Colon (tissue), 2 donors: Measurements from ENCODE around the gene ENGASE.

Experiments
- FAIRE-seq: peaks from 2 replicates; lab custom pipeline; 2012; peaks lifted over from hg19 to GRCh38; lab: Jason Lieb, UNC
- donor health status: control.
- donor health status: control.

ENGASE gene

DNA sequence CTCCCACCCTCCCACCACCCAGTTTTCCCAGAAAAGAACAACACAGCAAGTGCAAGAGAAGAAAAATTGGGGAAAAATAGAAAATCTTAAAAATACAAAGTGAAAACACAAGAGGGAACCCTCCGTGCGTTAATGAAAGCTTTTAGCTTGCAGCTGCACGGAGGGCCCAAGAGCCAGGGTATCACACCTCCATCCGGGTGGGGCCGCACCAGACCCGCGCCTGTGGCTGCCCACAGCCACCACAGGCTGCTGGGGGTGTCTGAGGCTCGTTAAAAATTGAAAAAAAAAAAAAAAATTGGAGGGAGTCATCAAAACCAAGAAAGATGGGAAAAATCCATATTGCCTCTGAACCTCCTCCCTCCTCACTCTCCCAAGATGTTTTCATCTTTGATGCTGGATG lies 18.6 kb downstream of the ENGASE start:
- no peak for FAIRE-seq

DNA sequence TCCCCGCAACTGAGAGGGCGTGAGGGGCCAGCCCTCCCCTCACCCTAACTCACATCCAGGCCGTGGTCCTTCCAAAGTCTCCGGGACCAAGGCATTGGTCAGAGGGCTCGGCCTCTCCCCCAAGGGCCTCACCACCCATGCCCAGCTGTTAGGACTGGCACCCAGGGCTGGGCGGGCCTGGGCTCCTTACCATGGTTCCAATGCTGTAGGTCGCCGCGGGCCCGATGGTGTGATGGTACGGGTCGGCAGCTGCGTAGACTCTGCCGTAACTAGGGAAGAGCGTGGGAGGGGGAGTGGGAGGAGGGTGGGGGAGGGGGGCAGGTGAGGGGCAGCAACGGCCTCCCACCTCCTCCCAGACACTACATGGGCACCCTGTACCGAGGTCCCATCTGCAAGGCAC lies 19.6 kb downstream of the ENGASE start:
- no peak for FAIRE-seq

DNA sequence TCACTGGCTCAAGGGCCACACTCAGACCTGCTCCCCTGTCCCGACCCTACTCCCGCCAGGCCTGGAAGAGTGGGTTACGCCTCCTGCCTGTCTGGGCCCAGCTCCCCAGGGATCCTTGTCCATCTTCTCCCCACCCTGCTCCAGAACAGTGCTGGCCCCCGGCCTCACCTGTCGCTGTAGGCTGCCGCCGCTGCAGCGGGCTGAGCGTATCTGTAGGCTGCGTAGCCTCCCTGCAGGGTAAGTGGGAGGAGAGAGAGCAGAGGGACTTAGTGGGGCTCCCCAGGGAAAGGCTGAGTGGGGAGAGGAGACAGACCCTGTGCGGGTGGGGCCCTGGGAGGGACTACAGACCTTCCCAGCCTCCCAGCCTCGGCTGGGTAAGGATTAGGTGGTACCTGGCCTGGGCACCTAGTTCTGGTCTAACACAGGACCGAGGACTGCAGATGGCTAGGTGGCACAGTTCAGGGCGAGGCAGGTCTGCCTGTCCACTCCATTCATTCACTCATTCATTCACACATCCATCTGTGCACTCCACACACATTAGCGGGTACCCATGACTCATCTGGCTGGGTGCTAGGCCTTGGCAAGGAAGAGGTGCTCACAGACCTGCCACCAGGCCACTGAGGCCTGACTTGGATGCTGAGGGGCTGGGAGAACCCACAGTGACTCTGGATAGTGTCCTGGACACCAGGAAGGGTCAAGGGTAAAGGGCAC lies 20.9 kb downstream of the ENGASE start:
- FAIRE-seq: no peak

DNA sequence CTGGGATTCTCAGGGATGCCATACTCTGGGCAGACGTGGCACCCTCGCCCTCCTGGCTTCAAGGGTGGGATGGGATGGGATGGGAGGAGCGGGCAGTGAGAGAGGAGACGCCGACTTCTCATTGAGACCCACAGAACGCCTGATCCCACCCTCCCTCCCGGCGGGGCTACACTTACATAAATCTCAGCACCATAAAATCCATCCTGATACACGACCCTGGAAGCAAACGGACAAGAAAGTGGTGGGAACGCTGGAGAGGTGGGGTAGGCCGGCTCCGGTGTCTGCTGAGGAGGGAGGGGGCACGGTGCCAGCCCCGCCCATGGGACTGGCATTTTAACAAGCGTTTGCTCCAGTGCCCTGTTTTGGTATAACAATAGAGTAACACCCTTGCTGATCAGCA lies 21.9 kb downstream of the ENGASE start:
- no peak for FAIRE-seq

DNA sequence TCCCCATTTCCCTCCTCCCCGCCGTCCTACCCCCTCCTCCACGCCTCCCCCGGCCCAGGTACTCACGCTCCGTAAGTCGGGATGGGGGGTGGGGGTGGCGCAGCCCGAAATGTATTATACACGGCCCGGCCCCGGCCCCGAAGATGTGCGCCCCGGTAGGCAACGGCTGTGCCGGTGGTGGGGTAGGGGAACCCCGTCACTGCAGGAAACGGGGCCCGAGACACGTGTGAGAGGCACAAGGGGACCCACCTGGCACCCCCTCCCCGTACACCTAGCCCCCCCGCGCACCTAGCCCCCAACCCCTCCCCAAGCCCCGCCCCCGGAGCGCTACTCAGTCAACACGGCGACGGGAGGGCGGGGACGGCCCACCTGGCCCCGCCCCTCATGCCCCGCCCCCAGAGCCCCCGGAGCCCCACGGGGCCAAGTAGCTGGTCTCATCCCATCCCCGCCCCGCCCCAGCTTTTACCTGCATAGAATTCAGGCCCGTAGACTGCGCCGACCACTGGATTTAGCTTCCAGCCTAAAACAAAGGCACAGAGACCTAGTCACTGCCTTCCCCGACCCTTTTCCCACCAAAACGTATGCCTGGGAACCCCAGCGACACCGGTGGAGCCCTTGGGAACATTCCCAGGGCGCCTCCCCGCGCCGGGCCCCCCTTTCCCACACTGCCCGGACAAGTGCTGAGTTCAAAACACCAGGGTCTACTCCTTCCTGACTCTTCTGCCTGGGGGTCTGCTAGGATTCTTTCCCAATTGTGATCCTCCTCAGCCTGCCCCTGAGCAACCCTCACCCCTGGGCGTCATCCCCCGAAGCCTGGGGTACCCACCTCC lies 22.8 kb downstream of the ENGASE start:
- no peak for FAIRE-seq

DNA sequence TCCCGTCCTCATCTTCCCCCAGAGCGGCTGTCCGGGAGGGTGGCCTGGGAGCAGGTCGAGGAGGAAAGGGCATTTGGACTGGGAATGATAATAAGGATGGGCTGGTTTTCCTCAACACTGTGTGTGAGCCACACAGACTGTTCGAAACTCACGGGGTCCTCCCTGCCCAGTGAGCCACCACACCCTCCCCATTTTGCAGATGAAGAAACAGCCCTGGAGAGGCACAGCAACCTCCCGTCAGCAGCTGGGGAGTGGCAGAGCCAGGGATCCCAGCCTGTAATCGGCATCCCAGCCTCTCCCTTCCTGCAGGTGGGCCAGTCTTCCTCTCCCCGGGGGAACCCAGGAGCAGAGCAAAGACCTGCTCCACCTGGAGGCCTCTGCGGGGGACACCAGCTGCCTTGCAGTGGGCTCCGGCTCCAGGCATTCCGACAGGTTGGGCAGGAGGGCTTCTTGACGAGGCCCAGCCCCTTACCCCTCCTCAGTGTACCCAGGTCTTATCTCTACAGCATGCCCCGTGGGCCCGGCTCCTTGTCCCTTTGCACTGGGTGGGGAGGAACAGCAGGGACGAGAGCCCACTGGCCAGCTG lies 23.8 kb downstream of the ENGASE start:
- no peak for FAIRE-seq

DNA sequence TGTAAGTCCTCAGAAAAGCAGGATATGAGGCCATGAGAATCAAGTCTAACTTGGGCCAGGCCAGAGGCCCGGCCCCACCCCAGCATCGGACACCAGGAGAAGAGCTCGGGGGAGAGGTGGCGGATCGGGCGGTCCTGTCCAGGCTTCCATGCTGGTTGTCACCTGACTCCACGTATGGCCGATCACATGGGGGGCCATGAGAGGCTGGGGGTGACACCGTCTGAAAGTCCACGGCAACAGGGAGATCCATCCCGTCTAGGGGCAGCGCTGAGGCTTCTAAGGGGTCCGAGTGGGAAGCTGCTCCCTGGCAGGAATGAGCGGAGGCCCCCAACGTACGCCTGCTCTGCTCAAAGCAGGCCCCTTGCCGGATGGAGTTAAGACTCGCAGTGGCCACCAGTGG lies 25.8 kb downstream of the ENGASE start:
- FAIRE-seq: no peak

DNA sequence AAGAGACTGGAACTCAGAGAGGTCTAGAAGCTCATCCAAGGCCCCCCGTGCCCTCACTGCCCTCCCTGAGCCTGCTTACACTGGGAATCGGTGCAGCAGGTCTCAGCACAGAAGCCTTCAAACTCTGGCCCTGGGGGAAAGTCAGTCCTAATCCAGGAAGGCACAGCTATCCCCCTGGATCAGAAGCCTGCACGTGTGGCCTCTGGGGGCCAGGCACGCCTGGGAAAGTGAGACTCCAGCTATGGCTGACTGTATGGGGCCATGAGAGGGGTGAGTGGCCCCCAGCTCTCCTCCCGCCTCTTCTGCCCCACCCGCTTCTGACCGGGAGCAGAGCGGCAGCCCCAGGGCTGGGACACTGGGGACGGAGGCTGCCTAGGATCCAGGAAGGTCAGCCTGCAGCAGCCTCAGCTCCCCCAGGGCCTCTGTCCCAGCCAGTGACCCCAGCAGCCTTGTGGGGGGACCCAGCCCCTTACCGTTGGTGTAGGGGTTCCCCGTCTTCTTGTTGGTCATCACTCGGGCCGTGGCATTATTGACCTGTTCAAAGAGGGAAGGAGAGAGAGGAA lies 26.6 kb downstream of the ENGASE start:
- no peak for FAIRE-seq

DNA sequence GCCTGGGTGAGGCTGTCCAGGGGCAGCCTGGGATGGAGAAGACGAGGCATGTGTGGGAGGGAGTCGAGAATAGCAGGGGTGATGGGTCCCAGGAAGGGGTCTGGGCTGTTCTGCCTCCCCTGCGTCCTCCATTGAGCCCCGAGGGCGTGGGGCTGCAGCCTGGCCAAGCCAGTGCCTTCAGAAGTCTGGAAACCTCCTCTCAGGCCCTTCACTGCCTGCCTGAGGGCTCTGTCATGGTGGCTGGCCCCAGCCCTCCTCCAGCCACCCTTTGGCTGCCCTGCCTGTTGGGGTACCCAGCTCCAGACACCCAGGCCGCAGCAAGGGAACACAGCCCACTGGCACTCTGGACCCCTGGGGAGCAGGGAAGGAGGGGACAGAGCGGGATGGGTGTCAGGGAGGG lies 27.6 kb downstream of the ENGASE start:
- no peak for FAIRE-seq

DNA sequence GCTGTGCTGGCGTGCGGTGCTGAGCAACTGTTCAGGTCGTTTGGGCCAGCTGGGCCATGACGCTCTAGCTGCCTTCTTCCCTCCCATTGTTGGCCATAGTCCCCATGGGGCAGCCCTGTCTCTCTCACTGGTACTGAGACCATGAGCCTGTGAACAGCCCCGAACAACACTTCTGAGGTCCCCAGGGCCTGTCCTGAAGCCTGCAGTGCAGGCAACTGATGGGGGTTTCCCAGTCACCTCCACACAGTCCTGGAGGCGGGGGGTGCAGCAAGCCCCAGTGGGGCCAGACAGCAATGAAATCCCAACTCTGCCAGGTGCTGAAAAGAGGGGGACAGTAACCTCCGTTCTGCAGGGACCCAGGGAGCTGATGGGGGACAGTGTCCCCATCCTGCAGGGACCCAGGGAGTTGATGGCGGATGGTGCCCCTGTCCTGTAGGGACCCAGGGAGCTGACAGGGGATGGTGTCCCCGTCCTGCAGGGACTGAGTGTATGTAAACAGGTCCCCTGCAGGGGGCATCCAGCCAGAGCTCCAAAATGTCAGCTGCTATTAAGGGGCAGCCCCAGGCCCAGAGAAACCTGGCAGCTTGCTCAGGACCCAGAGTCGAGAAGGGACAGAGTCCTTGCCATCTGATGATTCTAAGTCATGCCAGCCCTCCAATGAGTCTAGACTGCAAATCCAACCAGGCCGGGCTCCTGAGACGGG lies 30.4 kb downstream of the ENGASE start:
- no peak for FAIRE-seq

DNA sequence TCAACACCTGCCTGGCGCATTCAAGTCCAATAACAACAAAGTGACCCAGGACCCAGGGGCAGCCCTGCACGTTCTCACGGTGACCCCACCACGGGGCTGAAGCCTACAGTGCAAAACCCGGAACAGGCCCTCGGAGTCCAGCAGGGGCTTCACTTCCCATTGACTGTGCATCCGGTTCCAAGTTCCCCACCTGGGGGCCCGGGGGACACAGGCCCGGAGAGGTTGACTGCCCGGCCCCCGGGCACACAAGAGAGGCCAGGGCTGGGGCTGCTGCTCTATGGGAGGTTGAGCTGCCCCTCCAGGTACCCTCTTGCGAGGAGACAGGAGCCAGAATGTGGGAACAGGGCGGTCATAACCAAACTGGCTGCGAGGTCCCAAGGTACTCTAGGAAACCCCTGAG lies 31.3 kb downstream of the ENGASE start:
- no peak for FAIRE-seq

DNA sequence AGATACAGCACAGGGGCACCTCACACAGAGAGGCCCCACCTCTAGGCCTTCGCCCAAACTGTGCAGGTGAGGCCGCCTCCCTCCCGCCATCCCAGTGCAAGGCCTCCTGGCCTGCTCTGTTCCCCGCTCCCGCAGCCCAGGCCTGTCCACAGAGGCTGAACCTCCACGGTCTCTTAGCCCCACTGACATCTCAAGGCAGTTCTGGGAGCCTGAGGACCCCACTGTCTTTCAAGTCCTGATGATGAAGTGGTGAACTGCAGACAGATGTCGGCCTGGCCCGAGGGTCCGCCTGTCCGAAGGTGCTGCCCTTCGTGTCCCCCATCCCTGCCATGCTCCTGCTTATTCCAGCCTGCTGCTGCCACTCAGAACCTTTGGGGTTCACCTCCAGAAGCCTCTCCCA lies 32.3 kb downstream of the ENGASE start:
- FAIRE-seq: no peak

DNA sequence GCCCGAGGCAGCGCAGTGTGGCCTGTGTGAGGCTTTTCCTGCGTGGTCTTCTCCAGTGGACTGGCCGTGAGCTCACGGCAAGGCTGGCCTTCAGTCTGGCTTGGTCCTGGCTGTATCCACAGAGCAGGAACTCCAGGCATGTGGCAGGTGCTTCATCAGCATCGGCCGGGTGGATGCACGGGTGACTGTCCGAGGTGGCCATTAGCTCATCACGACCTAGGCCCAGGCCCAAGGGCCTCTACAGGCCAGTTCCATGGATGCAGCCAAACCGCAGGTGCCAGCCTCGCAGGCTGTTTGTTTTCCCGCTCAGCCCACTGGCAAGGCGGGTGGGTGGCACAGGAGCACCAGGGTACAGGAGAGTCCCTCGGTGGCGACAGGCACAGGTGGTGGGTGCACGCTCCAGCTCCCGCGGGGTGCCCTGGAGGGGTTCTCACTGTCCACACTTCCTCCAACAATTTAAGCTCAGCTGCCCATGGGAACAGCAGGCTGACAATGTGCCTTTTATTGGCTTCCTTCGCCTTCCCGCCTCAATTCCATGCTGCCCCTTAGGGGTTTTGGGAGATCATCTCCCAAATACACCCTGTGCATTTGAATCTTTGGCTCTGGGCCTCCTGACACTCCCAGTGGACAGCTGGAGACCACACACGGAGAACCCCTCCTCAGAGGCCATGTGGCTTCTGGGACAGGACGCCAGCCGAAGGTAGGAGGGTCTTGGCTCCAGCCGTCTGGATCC lies 33.0 kb downstream of the ENGASE start:
- FAIRE-seq: no peak

DNA sequence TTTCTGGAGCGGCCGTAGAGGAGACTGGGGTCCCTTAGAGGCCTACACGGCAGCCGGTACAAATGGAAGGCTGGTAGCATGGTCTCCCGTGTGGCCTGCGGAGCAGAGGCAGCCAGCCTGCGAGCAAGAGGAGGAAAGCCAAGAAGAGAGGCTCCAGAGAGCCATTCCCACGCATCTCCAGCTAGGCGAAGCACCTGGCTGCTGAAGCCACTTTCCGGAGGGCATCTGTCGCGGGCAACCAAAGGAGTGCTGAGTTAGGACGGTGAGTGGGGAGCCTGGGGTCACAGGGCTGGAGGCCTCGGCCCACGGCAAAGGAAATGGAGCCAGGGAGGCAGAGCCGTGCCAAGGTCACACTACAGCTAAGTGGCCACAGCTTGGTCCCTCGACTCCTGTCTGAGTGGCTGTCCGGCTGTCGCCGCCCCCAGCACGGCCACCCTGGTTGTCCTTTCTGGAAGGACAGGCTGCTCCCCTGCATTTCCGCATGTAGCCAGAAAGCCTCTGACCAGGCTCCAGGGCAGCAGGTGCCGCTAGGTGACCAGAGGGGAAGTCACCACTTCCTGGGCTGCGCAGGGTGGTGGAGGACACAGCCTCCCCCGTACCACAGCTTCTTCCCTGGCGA lies 33.7 kb downstream of the ENGASE start:
- FAIRE-seq: no peak

DNA sequence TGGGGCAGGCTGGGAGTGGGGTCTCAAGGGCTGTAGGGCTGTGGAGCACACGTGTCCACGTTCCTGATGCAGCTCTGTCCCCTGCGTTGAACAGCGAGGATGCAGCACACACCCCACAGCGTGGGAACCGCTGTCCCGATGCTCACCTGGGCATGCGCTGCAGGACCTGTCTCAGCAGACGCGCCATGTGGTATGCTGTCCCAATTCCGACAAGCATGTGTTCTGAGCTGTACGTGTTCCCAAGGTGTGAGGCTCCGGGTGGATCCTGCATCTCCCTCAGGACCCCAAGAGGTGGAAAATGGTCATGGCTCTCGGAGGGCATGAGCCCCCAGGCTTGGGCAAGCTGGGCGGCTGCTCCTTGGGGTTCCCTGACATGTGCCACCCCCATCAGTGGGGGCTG lies 34.2 kb downstream of the ENGASE start:
- no peak for FAIRE-seq

DNA sequence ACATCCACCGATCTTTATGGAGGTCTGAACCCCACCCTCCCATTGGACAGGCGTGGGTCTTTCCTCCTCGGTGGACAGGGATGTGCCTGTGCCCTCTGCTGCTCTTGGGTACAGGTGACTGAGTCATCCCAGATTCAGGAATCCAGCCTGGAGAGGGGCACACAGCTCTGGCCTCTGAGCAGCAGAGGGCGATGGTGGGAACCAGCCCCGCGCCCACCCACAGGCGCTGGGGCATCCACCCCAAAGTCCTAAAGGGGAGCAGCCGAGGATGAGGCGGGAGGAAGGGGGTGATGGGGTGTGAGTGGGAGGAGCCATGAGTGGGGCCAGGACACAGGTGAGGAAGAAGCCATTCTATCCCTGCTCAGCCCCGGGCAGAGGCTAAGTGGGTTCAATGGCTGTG lies 35.0 kb downstream of the ENGASE start:
- FAIRE-seq: no peak

DNA sequence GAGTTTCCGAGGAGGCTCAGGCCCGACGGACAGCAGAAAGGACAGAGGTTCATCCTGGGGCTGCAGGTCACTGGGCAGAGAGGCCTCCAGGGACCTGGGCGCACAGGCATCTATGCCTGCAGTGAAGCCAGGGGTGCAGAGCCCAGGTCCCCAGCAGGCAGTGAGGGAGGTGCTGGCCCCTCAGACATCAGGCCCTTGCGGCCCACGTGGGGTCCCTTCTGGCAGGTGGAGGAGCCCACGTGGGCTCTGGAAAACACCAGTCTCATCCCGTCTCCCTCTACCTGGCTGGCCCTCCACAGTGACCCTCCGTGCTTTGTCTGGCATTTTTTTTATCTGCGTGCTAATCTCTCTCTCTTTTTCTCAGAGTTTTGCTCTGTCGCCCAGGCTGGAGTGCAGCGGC lies 36.5 kb downstream of the ENGASE start:
- no peak for FAIRE-seq

DNA sequence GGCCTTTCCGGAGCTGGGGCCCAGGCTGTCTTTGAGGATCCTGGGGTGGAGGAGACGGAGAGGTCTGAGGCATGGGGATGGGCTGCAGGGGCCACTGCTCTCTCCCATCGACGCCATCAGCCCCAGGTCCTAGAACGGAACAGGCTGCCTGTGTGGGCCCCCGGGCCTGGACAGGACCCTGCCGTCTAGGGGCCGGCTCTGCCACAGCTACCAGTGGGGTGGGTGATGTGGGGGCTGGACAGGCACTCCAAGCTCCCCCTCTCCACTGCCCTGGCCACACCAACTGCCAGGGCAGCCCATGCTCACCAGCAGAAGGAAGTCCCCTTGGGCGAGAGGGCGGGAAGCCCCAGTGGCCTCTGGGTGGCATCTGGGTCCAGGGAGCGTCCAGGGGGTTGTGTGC lies 37.8 kb downstream of the ENGASE start:
- FAIRE-seq: no peak

DNA sequence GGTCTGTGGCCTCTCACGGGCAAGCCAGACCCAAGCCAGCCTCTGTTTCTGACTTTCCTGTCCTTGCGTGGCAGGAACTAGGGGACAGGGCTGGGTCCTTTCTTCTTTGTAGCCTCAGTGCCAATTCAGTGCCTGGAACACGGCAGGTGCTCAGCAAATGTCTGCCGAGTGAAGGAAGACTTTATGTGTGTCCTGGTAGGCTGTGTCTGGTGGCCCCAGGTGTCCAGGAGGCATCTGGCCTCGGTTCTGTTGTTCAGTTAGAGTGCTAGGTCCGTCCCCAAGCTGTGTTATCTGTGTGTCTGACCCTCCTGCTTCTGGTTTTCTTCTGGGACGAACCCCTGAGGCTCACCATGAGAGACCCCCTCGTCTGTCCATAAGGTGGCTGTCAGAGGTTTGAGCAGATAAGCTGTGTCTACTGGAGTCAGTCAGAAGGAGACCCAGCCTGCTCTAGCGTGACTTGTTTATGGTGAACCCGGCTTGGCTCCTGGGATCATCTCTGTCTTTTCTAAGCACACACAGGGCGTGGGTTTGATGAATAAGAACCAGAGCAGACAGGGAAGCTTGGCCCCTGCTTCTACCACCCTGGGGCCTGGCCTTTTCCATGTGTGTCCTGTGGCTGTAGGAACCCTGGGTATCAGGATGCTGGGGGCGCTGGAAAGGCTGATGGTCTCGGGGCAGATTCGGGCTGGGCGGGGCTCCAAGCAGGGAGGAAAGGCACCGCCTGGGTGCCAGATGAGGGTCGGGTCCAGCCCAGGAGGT lies 39.3 kb downstream of the ENGASE start:
- no peak for FAIRE-seq

DNA sequence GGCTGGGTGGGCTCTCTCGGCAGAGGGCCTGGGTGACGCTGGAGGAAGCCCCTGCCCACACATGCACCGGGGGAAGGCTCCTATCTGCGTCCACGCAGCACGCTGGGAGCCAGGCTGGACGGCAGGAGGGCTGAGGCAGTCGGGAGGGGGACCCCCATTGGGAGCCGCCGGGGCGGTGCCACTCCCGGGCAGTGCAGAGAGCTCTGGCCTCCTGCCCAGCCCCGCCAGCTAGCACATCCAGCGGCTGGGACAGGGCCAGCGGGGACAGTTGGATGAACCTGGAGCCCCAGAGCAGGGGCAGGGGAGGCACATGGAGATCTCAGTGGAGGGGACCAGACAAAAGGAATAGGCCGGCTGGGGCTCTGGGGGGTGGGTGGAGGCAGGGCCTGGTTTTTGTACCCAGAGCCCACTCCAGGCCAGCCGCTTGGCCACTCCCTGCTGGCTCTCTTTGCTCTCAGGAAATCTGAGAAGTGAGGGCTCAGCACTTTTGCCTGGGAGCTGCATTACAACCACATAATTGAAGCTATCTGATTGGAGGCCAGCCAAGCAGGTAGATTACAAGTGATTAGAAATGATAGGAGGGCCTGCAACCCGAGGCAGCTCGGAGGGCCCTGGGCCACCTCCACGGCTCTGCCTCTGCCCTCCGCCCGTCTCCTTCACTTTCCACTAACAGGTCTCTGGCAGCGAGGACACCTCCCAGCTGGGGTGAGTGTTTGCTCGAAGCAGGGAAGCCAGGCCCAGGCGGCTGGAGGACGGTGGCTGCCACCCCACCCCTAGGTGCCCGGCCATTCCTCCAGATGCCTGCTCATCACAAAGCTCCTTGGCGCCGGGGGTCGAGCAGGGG lies 40.1 kb downstream of the ENGASE start:
- no peak for FAIRE-seq
